ENCODE results near the gene CENPS.
"Not testable (repeated sequence)": the region's sequence is repeated elsewhere in the genome, so short reads cannot be mapped to it uniquely, and the experiment has no call there.

The CENPS gene

GRCh38 chr1:10450156-10450814 lies 20.1 kb downstream of the CENPS start:
- Histone ChIP-seq H3K4me3 (ENCODE audit: low read depth, low read length) (no peak overlapping the region), H3K36me3 (peaks cover 3% of the 10 kb centered on the region; the same call in 1 of the 2 replicates), H3K27me3 (ENCODE audit: insufficient read depth, low read depth, severe bottlenecking) (no peaks in the 10 kb centered on the region), H3K9me3 (ENCODE audit: severe bottlenecking) (no peaks in the 10 kb centered on the region), H3K27ac (no peak overlapping the region)
- no peak for TF ChIP-seq CTCF (IDR thresholded peaks at IDR 0.05; ENCODE audit: low read depth, low read length)
- DNase-seq = no peak

DNA sequence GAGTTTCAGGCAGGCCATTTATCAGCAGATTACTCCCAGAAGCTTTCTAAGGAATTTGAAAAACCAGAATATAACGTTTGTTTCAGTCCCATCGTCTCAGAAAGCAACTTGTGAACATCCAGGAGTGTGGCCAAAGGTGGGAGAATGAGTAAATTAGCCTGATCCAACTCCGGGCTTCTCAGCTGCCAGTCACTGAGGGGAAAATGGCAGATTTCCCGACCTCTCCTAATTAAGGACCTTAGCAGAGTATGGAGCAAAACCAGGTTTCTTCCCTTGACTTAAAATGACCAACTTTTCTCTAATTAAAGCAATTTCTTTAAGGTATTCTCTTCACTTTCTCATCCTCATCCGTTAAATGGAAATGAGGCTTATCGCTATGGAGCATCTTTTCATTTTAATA lies 20.6 kb downstream of the CENPS start:
- H3K27ac ChIP-seq = no peak overlapping the region
- H3K4me3 ChIP-seq (ENCODE audit: low read depth, low read length) = no peak overlapping the region
- no peak for TF ChIP-seq CTCF (IDR thresholded peaks at IDR 0.05; ENCODE audit: low read depth, low read length)
- H3K9me3 ChIP-seq (ENCODE audit: severe bottlenecking) = no peaks in the 10 kb centered on the region
- H3K27me3 ChIP-seq (ENCODE audit: insufficient read depth, low read depth, severe bottlenecking) = no peaks in the 10 kb centered on the region
- DNase-seq = no peak
- peaks cover 3% of the 10 kb centered on the region; the same call in 1 of the 2 replicates for H3K36me3 ChIP-seq

DNA sequence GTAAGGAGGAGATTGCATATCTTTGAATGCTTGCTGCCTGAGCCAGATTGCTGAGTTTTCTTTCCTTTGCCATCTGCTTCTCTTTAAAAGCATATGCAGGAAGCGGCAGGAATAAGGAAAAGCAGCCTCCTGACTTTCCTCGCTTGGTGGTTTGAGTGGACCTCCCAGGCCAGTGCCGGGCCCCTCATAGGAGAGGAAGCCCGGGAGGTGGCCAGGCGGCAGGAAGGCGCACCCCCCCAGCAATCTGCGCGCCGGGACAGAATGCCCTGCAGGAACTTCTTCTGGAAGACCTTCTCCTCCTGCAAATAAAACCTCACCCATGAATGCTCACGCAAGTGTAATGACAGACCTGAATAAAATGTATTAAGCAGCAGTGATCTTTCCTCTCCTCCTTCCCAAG lies 21.1 kb downstream of the CENPS start:
- H3K9me3 ChIP-seq (ENCODE audit: severe bottlenecking) = no peaks in the 10 kb centered on the region
- H3K4me3 ChIP-seq (ENCODE audit: low read depth, low read length) = no peak overlapping the region
- TF ChIP-seq CTCF (IDR thresholded peaks at IDR 0.05; ENCODE audit: low read depth, low read length) = no peak
- no peaks in the 10 kb centered on the region for H3K27me3 ChIP-seq (ENCODE audit: insufficient read depth, low read depth, severe bottlenecking)
- H3K36me3 ChIP-seq = peaks cover 3% of the 10 kb centered on the region; the same call in 1 of the 2 replicates
- H3K27ac ChIP-seq = no peak overlapping the region
- DNase-seq = no peak

- peak; percentile 22; the same call in 1 of the 2 replicates for TF ChIP-seq CTCF (IDR thresholded peaks at IDR 0.05; ENCODE audit: low read depth, low read length)
- no peaks in the 10 kb centered on the region for H3K9me3 ChIP-seq (ENCODE audit: severe bottlenecking)
- DNase-seq = no peak
- no peak overlapping the region for H3K27ac ChIP-seq
- no peaks in the 10 kb centered on the region for H3K27me3 ChIP-seq (ENCODE audit: insufficient read depth, low read depth, severe bottlenecking)
- H3K36me3 ChIP-seq = peaks cover 5% of the 10 kb centered on the region
- no peak overlapping the region for H3K4me3 ChIP-seq (ENCODE audit: low read depth, low read length)
Measured at GRCh38 chr1:10456048-10456447, 25.8 kb downstream of the CENPS start.

DNA sequence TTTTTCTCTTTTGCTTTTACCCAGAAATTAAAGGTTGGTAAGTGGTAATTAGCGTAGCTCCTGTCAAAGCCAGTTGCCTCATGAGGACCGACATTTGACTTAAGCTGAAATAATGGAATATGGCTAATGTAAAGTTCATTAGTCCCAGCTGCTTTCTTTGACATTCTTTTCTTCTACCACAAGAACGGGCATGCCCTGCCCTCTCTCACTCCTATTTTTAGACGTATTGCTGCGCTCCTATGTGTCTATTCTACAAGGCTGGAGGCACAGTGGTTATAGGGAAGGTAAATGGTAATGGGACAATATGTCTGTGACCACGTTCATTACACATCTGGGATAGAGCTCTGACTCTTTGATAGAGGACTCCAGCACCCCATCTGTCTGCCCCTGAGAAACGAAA lies 26.4 kb downstream of the CENPS start:
- Histone ChIP-seq H3K27me3 (ENCODE audit: insufficient read depth, low read depth, severe bottlenecking) (no peaks in the 10 kb centered on the region), H3K27ac (no peak overlapping the region)
- DNase-seq = no peak

DNA sequence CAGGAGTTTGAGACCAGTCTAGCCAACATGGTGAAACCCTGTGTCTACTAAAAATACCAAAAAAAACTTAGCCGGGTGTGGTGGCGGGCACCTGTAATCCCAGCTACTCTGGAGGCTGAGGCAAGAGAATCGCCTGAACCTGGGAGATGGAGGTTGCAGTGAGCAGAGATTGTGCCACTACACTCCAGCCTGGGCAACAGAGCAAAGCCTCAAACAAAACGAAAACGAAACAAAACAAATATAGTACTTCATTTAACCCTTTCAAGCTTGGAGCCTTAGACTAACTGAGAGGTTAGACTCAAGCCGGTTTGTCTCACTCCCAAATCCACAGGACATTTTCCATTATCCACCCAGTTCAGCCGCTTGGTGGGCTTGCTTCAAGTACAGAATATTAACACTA lies 27.2 kb downstream of the CENPS start:
- not testable (repeated sequence) for H3K9me3 ChIP-seq (ENCODE audit: severe bottlenecking); DNase-seq; H3K27ac ChIP-seq; H3K4me3 ChIP-seq (ENCODE audit: low read depth, low read length); H3K27me3 ChIP-seq (ENCODE audit: insufficient read depth, low read depth, severe bottlenecking)
- peaks cover 16% of the 10 kb centered on the region for H3K36me3 ChIP-seq

More for the DNA sequence above, 26.4 kb downstream of the CENPS start:
- Histone ChIP-seq H3K9me3 (ENCODE audit: severe bottlenecking) (no peaks in the 10 kb centered on the region), H3K4me3 (ENCODE audit: low read depth, low read length) (no peak overlapping the region), H3K36me3 (peaks cover 10% of the 10 kb centered on the region)
- no peak for TF ChIP-seq CTCF (IDR thresholded peaks at IDR 0.05; ENCODE audit: low read depth, low read length)

Measured in WERI-Rb-1 (cell line).